ENCODE results near the gene TBC1D14.

Gene TBC1D14

GRCh38 chr4:6885953-6886557 lies 23.6 kb upstream of the TBC1D14 start:
- TF ChIP-seq ZFX (IDR thresholded peaks at IDR 0.05; ENCODE audit: borderline replicate concordance) = no peak
- peak; percentile 68 for TF ChIP-seq CTCF (IDR thresholded peaks at IDR 0.05)
- no peak overlapping the region for H3K27ac ChIP-seq

- TF ChIP-seq ZFX (IDR thresholded peaks at IDR 0.05; ENCODE audit: borderline replicate concordance) (no peak), CTCF (IDR thresholded peaks at IDR 0.05) (no peak)
- H3K27ac ChIP-seq = no peak overlapping the region
These were observed 22.7 kb upstream of the TBC1D14 start for GRCh38 chr4:6886886-6887285.

GRCh38 chr4:6887591-6888371 lies 21.8 kb upstream of the TBC1D14 start:
- no peak overlapping the region for H3K27ac ChIP-seq
- TF ChIP-seq CTCF (IDR thresholded peaks at IDR 0.05) (no peak), ZFX (IDR thresholded peaks at IDR 0.05; ENCODE audit: borderline replicate concordance) (no peak)

GRCh38 chr4:6888506-6889071 lies 21.0 kb upstream of the TBC1D14 start:
- no peak for TF ChIP-seq CTCF (IDR thresholded peaks at IDR 0.05)
- TF ChIP-seq ZFX (IDR thresholded peaks at IDR 0.05; ENCODE audit: borderline replicate concordance) = no peak
- no peak overlapping the region for H3K27ac ChIP-seq

- no peak overlapping the region for H3K27ac ChIP-seq
- TF ChIP-seq CTCF (IDR thresholded peaks at IDR 0.05) (no peak), ZFX (IDR thresholded peaks at IDR 0.05; ENCODE audit: borderline replicate concordance) (no peak)
These were observed 20.4 kb upstream of the TBC1D14 start for GRCh38 chr4:6889101-6889735.

GRCh38 chr4:6889736-6890324 lies 19.8 kb upstream of the TBC1D14 start:
- TF ChIP-seq CTCF (IDR thresholded peaks at IDR 0.05) (no peak), ZFX (IDR thresholded peaks at IDR 0.05; ENCODE audit: borderline replicate concordance) (no peak)
- no peak overlapping the region for H3K27ac ChIP-seq
